NCI-H1417 (cell line): ENCODE measurements around the gene PUS1.
A peak's percentile ranks its signal among the peaks of the same experiment; 100 is the strongest.
"Not testable (repeated sequence)": the region's sequence is repeated elsewhere in the genome, so short reads cannot be mapped to it uniquely, and the experiment has no call there.

Source experiments
- DNase-seq, 3 experiments: peaks; one replicate each; lab custom pipeline; 2025; lab: John Stamatoyannopoulos, UW

PUS1 gene

DNA sequence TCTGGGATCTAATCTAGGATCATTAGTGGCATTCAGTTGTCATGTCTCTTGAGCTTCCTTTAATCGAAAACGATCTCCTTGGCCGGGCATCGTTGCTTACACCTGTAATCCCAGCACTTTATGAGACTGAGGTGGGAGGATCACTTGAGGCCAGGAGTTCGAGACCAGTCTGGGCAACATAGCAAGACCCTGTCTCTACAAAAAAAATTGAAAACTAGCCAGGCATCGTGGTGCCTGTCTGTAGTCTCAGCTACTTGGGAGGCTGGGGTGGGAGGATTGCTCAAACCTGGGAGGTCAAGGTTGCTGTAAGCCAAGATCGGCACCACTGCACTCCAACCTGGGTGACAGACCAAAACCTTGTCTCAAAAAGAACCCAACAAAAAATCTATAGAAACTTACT is 9.0 kb downstream of the PUS1 start:
- no peak for DNase-seq

DNA sequence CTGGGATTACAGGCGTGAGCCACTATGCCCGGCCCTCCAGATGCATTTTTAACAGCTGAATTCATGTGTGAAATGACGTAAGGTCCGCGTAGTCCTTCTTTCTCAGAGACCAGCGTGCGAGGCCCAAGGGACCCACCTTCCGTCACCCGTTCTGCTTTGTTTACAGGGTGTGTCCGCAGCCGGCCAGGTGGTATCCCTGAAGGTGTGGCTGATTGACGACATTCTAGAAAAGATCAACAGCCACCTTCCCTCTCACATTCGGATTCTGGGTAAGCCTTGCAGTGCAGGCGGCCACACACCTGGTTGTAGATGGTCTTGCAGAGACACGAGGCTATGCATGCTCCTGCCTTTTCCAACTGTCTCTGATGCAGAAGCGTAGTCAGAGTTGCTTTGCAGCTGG is 9.9 kb downstream of the PUS1 start:
- peak in 1 of 3 experiments; percentile 81 for DNase-seq

GRCh38 chr12:131940141-131940547 is 11.1 kb downstream of the PUS1 start:
- DNase-seq: no peak

DNA sequence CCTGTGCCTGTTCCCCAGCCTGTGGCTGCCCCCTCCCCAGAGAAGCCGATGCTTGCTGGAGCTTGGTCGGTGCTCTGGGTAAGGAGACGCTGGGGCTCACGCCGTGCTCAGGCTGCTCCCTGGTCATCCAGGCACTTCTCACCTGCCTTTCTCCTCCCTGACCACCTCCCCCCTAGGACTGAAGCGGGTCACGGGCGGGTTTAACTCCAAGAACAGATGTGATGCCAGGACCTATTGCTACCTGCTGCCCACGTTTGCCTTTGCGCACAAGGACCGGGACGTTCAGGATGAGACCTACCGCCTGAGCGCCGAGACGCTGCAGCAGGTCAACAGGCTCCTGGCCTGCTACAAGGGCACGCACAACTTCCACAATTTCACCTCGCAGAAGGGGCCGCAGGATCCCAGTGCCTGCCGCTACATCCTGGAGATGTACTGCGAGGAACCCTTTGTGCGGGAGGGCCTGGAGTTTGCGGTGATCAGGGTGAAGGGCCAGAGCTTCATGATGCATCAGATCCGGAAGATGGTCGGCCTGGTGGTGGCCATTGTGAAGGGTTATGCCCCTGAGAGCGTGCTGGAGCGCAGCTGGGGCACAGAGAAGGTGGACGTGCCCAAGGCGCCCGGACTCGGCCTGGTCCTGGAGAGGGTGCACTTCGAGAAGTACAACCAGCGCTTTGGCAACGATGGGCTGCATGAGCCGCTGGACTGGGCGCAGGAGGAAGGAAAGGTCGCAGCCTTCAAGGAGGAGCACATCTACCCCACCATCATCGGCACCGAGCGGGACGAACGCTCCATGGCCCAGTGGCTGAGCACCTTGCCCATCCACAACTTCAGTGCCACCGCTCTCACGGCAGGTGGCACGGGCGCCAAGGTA is 12.3 kb downstream of the PUS1 start:
- DNase-seq: no peak

DNA sequence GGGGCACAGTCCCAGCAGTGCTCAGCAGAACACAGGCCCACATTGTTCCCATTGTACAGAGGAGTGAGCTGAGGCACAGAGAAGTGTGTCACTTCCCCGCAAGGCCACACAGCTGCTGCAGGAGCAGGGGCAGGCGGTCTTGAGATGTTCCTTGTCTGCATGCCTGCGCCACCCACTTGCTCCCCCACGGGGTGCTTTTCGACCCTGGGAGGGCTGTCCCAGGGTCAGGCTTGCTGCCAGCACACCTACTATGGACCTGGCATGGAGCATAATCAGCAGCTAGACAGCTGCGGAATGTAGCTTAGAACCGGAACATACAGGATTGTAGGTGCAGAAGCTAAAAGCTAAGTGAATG is 12.9 kb downstream of the PUS1 start:
- DNase-seq: no peak

- DNase-seq: no peak
Measured at GRCh38 chr12:131942671-131943070, 13.6 kb downstream of the PUS1 start.

DNA sequence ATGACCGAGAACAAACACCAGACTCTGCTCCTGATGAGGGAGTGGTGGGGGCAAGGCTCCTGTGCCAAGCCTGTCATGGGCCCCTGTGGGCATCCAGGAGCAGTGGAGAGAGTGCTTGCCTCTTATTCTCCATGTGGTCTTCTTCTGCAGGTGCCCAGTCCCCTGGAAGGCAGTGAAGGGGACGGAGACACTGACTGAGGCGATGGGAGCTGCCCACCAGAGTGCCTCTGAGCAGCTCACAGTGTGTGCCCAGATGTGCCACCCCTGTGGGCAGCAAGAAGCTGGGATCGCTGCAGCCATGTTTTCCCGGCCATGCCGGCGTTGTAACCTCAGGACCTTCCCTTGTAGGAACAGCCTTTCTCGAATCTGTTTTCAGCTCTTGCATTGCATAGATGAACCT is 14.3 kb downstream of the PUS1 start:
- DNase-seq: no peak

DNA sequence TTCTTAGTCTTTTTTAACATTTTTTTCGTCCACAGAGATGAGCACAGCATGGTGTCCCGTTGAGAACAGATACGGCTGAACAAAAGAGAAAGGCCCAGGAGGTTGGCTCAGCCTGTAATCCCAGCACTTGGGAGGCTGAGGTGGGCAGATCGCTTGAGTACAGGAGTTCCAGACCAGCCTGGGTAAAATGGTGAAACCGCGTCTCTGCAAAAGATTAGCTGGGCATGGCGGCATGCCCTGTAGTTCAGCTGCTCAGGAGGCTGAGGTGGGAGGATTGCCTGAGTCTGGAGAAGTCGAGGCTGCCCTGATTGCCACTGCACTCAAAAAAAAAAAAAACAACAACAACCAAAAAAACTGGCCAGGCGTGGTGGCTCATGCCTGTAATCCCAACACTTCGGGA is 14.8 kb downstream of the PUS1 start:
- no peak for DNase-seq

DNA sequence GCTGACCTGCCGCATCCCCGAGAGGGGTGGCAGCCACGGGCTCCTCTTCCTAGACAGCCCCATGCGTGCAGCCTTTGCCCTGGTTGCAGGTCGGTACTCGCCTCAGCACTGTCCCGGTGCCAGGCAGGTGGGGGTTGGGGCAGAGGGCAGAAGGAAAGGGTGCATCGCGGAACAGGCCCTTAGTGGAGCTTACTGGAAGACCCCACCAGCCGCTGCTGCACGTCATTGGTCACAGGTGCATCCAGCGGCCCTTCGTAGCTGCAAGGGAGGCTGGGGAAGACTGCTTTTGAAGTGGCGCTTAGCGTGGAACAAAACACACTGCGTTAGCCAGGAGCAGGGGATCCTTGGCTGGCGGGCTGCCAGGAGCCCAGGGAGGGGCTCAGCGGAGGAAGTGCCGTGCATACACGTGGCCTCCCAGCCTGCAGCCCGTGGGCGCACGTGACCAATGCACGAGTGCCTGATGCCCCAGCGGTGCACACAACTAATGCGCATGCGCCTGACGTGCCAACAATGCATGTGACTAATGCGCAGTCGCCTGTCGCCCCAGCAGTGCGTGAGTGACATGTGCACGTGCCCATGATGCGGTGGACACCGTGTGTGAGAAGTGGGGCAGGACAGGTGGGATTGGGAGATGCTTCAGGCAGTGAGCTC is 15.7 kb downstream of the PUS1 start:
- DNase-seq: no peak

- no peak for DNase-seq
Measured at GRCh38 chr12:131946757-131947156, 17.7 kb downstream of the PUS1 start.

GRCh38 chr12:131947482-131948027 is 18.5 kb downstream of the PUS1 start:
- DNase-seq: no peak

DNA sequence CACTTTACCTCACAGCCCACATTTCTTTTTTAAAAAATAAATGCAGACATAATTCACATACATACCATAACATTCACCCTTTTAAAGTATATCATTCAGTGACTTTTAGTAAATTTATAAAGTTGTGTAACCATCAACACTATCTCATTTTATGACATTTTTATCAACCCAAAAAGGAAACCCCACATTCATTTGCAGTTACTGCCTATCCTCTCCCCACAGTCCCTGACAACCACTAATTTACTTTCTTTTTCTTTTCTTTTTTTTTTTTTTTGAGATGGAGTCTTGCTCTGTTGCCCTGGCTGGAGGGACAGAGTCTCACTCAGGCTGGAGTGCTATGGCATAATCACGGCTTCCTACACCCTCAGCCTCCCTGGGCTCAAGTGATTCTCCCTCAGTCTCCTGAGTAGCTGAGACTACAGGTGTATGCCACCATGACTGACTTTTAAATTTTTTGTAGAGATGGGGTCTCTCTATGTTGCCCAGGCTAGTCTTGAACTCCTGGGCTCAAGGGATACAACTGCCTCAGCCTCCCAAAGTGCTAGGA is 19.2 kb downstream of the PUS1 start:
- no peak for DNase-seq

GRCh38 chr12:131948713-131949430 is 19.8 kb downstream of the PUS1 start:
- not testable (repeated sequence) for DNase-seq

DNA sequence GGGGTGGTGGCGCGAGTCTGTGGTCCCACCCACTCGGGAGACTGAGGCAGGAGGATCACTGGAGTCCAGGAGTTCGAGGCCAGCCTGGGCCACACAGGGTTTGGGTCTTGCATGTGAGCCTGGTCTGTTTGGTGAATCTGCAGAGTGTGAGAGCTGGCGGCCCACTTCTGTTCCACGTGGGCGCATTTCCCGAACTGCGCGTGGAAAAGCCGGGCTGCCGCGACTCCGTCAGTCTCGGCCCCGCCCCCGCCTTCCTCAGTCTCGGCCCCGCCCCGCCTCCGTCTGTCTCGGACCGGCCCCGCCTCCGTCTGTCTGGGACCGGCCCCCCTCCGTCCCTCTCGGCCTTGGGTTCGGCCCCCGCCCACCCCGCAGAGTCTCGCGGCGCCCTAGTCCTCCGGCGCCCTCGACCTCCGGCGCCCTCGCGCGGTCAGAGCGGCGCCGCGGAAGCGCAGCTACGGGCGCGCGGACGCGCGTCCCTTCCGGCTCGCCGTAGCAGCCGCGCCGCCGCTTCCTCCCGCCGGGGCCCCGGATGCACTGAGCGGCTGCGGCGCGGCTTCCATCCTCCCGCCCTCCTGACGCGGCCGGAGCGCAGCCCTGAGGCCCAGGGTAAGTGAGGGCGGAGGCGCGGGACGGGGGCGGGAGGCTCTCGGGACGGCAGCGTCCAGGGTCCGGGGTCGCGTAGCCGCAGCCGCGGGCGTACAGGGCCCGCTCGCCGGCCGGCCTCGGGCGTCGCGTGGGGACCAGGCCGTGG is 20.5 kb downstream of the PUS1 start, which contains the start of gene EP400:
Gene EP400 (plus strand): TSS at position 512 of the 751 bp plus-strand sequence. CDS start 10,678 bp downstream, outside the sequence.
- DNase-seq: peak; percentile 95 to 97 (median 95)

- peak in 2 of 3 experiments; percentile 78 to 84 for DNase-seq
Measured at GRCh38 chr12:131950182-131950913, 21.3 kb downstream of the PUS1 start.

DNA sequence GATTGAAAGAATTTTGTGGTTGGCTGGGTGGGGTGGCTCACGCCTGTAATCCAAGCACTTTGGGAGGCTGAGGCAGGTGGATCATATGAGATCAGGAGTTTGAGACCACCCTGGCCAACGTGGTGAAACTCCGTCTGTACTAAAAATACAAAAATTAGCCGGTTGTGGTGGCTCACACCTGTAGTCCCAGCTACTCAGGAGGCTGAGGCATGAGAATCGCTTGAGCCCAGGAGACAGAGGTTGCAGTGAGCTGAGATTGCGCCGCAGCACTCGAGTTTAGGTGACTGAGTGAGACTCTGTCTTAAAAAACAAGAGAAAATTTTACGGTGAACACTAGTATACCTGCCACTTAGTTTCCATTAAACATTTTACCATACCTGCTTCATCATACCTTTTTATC is 24.7 kb downstream of the PUS1 start:
- DNase-seq: not testable (repeated sequence)

DNA sequence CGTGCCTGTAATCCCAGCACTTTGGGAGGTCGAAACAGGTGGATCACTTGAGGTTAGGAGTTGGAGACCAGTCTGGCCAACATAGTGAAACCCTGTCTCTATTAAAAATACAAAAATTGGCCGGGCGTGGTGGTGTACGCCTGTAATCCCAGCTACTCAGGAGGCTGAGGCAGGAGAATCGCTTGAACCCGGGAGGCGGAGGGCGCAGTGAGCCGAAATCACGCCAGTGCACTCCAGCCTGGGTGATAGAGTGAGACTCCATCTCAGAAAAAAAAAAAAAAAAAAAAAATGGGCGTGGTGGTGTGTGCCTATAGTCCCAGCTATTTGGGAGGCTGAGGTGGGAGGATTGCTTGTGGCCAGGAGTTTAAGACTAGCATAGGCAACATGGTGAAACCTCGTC is 25.4 kb downstream of the PUS1 start:
- not testable (repeated sequence) for DNase-seq

DNA sequence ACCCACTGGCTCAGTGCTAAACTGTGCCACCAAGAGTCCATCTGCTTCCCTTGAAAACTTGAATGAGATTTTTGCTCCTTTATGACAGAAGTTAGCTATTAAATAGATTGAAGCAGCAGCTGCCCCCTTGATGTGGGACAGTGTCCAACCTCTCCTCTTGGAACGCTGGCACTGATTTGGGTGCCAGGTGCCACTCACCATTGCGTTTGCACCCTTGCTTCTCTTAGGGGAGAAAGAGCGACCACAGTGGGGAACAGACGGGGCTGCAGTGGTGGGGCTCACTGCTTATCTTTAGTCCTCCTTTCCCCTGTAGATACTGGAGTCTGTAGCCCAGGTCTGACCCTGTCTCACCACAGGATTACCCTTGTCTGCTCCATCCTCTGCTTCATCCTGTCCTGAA is 30.0 kb downstream of the PUS1 start:
- DNase-seq: no peak

DNA sequence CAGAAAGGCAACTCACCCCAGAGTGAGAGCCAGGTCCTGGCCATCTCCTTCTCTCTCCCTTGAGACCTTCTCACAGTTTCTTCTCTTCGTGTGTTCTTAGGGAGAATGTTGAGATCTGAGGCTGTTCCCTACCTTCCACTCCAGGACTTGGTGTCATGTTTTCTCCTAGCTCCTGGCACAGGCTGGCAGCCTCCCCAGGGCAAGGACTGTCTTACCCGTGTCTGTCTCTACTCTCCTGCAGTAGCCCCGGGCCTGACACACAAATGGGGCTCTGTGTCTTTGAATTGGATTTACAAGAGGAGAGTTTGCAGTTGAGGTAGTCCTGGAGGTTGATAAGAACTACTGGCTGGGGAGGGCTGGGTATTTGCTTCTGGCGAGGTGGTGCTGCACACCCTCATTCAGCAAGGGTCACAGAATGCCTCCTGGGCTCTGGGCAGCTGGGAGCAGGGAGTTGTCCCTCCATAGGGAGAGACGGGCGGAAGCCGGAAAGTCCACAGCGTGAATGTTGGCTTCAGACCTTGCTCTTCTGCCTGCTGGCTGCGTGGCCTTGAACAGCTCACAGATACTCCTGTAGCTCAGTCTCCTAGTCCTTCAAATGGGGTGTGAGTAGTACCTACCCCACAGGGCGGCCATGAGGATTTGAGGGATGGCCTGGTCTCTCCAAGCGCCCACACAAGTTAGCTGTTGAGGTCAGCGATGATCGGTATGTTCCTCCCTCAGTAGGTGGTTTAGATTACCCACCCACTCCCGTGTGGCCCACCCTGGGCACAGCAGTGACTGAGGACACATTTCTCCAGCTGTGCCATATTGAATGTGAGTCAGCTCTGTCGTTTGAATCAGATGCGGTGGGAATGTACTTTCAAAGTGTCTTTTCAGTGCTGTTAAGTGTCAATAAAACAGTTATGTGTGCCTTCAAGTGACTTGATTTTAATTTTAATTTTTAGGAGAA is 30.8 kb downstream of the PUS1 start:
- DNase-seq: no peak
